IMR-90 (cell line): ENCODE results near the gene IKZF3.

ENCODE experiments used
- BHLHE40 ChIP-seq: fragments of 150-350 bp; IDR thresholded peaks from 2 replicates; pipeline ENCODE4 v1.6.1; 2016; ENCODE audit warnings: mild to moderate bottlenecking, low read depth, low read length
- CEBPB ChIP-seq: IDR thresholded peaks from 2 replicates; pipeline ENCODE4 v1.6.1; 2012; ENCODE audit warnings: low read depth, low read length, improper control_type of control experiment
- FOS ChIP-seq: fragments of 150-350 bp; IDR thresholded peaks from 2 replicates; pipeline ENCODE4 v1.6.1; 2016; ENCODE audit warnings: low read depth, low read length
- MAFK ChIP-seq: IDR thresholded peaks from 2 replicates; pipeline ENCODE4 v1.6.1; 2012; ENCODE audit warnings: low read depth, low read length, improper control_type of control experiment
- MXI1 ChIP-seq: IDR thresholded peaks from 2 replicates; pipeline ENCODE4 v1.6.1; 2012; ENCODE audit warnings: low read depth, mild to moderate bottlenecking, low read length, moderate library complexity, borderline replicate concordance
- NFE2L2 ChIP-seq: fragments of 150-350 bp; IDR thresholded peaks from 2 replicates; pipeline ENCODE4 v1.6.1; 2016; ENCODE audit warnings: low read depth, mild to moderate bottlenecking, low read length
- POLR2A ChIP-seq: IDR thresholded peaks from 2 replicates; pipeline ENCODE4 v1.6.1; 2012; ENCODE audit warnings: mild to moderate bottlenecking, low read depth, low read length
- RAD21 ChIP-seq: IDR thresholded peaks from 2 replicates; pipeline ENCODE4 v1.6.1; 2012; ENCODE audit warnings: low read length, improper control_type of control experiment
- TF ChIP-seq, protein P1 (sequence below): conservative IDR thresholded peaks from 2 replicates; pipeline ENCODE4 v1.5.1; 2012; ENCODE audit warnings: mild to moderate bottlenecking, low read depth, low read length, improper control_type of control experiment
- TF ChIP-seq, protein P2 (sequence below): fragments of 150-350 bp; IDR thresholded peaks from 2 replicates; pipeline ENCODE4 v1.6.1; 2016; ENCODE audit warnings: low read depth, mild to moderate bottlenecking, low read length, moderate library complexity, borderline replicate concordance
- TF ChIP-seq, protein P3 (sequence below): fragments of 150-350 bp; IDR thresholded peaks from 2 replicates; pipeline ENCODE4 v1.6.1; 2017; ENCODE audit warnings: mild to moderate bottlenecking, antibody characterized with exemption, low read length, low read depth

DNA sequence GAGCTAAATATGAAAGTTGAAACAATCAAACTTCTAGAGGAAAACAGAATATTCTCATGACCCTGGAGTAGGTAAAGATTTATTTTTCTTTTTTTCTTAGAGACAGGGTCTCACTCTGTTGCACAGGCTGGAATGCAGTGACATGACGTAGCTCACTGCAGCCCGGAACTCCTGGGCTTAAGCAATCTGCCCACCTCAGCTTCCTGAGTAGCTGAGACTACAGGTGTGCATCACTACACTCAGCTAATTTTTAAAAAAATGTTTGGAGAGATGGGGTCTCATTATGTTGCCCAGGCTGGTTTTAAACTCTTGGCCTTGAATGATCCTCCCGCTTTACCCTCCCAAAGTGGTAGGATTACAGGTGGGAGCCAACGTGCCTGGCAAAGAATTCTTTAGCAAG, 15.5 kb downstream of the IKZF3 start:
- TF ChIP-seq RAD21 (no peak), FOS (no peak), POLR2A (no peak), MXI1 (no peak), BHLHE40 (no peak), MAFK (no peak), CEBPB (no peak), NFE2L2 (no peak)
- TF ChIP-seq, protein P1, sequence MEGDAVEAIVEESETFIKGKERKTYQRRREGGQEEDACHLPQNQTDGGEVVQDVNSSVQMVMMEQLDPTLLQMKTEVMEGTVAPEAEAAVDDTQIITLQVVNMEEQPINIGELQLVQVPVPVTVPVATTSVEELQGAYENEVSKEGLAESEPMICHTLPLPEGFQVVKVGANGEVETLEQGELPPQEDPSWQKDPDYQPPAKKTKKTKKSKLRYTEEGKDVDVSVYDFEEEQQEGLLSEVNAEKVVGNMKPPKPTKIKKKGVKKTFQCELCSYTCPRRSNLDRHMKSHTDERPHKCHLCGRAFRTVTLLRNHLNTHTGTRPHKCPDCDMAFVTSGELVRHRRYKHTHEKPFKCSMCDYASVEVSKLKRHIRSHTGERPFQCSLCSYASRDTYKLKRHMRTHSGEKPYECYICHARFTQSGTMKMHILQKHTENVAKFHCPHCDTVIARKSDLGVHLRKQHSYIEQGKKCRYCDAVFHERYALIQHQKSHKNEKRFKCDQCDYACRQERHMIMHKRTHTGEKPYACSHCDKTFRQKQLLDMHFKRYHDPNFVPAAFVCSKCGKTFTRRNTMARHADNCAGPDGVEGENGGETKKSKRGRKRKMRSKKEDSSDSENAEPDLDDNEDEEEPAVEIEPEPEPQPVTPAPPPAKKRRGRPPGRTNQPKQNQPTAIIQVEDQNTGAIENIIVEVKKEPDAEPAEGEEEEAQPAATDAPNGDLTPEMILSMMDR = no peak
- TF ChIP-seq, protein P2, sequence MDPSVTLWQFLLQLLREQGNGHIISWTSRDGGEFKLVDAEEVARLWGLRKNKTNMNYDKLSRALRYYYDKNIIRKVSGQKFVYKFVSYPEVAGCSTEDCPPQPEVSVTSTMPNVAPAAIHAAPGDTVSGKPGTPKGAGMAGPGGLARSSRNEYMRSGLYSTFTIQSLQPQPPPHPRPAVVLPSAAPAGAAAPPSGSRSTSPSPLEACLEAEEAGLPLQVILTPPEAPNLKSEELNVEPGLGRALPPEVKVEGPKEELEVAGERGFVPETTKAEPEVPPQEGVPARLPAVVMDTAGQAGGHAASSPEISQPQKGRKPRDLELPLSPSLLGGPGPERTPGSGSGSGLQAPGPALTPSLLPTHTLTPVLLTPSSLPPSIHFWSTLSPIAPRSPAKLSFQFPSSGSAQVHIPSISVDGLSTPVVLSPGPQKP = no peak
- TF ChIP-seq, protein P3, sequence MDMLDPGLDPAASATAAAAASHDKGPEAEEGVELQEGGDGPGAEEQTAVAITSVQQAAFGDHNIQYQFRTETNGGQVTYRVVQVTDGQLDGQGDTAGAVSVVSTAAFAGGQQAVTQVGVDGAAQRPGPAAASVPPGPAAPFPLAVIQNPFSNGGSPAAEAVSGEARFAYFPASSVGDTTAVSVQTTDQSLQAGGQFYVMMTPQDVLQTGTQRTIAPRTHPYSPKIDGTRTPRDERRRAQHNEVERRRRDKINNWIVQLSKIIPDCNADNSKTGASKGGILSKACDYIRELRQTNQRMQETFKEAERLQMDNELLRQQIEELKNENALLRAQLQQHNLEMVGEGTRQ = no peak
